HCT116 (cell line): ENCODE data around the gene KCNC1. TPM values are rescaled to one million over a fixed set of nuclear protein-coding genes. Genes with fewer than 3 reads are reported as not detected.

Source experiments
- ATAC-seq: fragments of 200-7000 bp; cut with Tn5 transposase; 2 replicates; pipeline ENCODE4 v1.9.1; 2020; ENCODE audit warnings: mild to moderate bottlenecking, moderate library complexity
- BruUV-seq: library from RNA; stranded (reverse); fragments of 400-500 nt; replicated peaks from 2 replicates; lab custom pipeline; 2021; lab: Mats Ljungman, UMichigan
- CTCF ChIA-PET: fragments of 300-600 bp; sonication (Branson Sonifier 250); formaldehyde crosslinking; loops from one replicate; lab custom pipeline; 2021; ENCODE audit warnings: antibody characterized with exemption; lab: Charles Lee
- POLR2A ChIA-PET: fragments of 300-600, 350-600 bp; sonication (Branson Sonifier 250); formaldehyde crosslinking; loops from one replicate; lab custom pipeline; 2021; ENCODE audit warnings: antibody characterized with exemption; lab: Charles Lee
- RAD21 ChIA-PET, 2 experiments: fragments of 300-600 bp; sonication (Branson Sonifier 250); formaldehyde crosslinking; loops; one replicate each; lab custom pipeline; 2023; ENCODE audit warnings: low total read pairs in 2 of 2; ENCODE audit not compliant: uncharacterized antibody in 2 of 2, unreplicated experiment in 2 of 2, low non-redundant PET in 1 of 2; lab: Charles Lee
- DNase-seq: peaks from one replicate; pipeline ENCODE4 v3.0.0-alpha.2; 2010; ENCODE audit warnings: low read depth, low spot score
- H2AFZ ChIP-seq: fragments of 200-600 bp; shearing (Covaris generic), sonication (generic); 2 replicates; pipeline ENCODE4 v1.6.1; 2017; ENCODE audit warnings: low read depth, mixed run types, mixed read lengths, antibody characterized with exemption, low read length; ENCODE audit not compliant: poor library complexity, severe bottlenecking
- H3K27ac ChIP-seq: 2 replicates; pipeline ENCODE4 v1.5.1; 2012; ENCODE audit warnings: low read depth, low read length
- H3K27me3 ChIP-seq: fragments of 200-600 bp; sonication (generic); 2 replicates; pipeline ENCODE4 v1.6.1; 2016; ENCODE audit warnings: mixed run types, low read length, mixed read lengths; ENCODE audit not compliant: insufficient read depth
- H3K36me3 ChIP-seq, 2 experiments: fragments of 200-500 bp in 1 of 2; fragments of 200-600 bp in 1 of 2; sonication (Bioruptor generic) in 1 of 2; sonication (generic) in 1 of 2; 2 replicates each; pipeline versions ENCODE4 v1.5.1 to v1.6.1; 2014 to 2016; ENCODE audit warnings: low read length in 2 of 2, inconsistent platforms in 1 of 2, mixed read lengths in 1 of 2, mixed run types in 1 of 2; ENCODE audit not compliant: insufficient read depth in 2 of 2, control insufficient read depth in 1 of 2
- H3K4me1 ChIP-seq, 2 experiments: fragments of 200-600 bp in 1 of 2; sonication (generic) in 1 of 2; 2 replicates each; pipeline versions ENCODE4 v1.5.1 to v1.6.1; 2012 to 2017; ENCODE audit warnings: low read length in 2 of 2, inconsistent platforms in 1 of 2, mild to moderate bottlenecking in 1 of 2, mixed read lengths in 1 of 2, mixed run types in 1 of 2, moderate library complexity in 1 of 2; ENCODE audit not compliant: insufficient read depth in 2 of 2, control insufficient read depth in 1 of 2
- H3K4me2 ChIP-seq: fragments of 200-600 bp; sonication (generic); 2 replicates; pipeline ENCODE4 v1.6.1; 2017; ENCODE audit warnings: mixed run types, low read length, mixed read lengths
- H3K4me3 ChIP-seq, 2 experiments: fragments of 200-600 bp in 1 of 2; sonication (generic) in 1 of 2; replicated peaks in 1 of 2; 2 replicates each; pipeline ENCODE4 v1.5.1; 2011 to 2016; ENCODE audit warnings: low read length in 2 of 2, control low read depth in 1 of 2, low read depth in 1 of 2, mild to moderate bottlenecking in 1 of 2, mixed read lengths in 1 of 2, mixed run types in 1 of 2
- H3K79me2 ChIP-seq: fragments of 200-600 bp; sonication (generic); 2 replicates; pipeline ENCODE4 v1.6.1; 2017; ENCODE audit warnings: mild to moderate bottlenecking, mixed run types, low read length, moderate library complexity, mixed read lengths; ENCODE audit not compliant: insufficient read depth
- H3K9ac ChIP-seq: fragments of 200-600 bp; sonication (generic); 2 replicates; pipeline ENCODE4 v1.6.1; 2016; ENCODE audit warnings: low read length, mixed read lengths
- H3K9me2 ChIP-seq: fragments of 200-600 bp; sonication (generic), shearing (Covaris generic); 2 replicates; pipeline ENCODE4 v1.6.1; 2017; ENCODE audit warnings: mixed run types, mild to moderate bottlenecking, moderate library complexity; ENCODE audit not compliant: insufficient read depth
- H3K9me3 ChIP-seq, 2 experiments: fragments of 200-500 bp in 1 of 2; fragments of 200-600 bp in 1 of 2; sonication (Bioruptor generic) in 1 of 2; sonication (generic) in 1 of 2; 2 replicates each; pipeline ENCODE4 v1.6.1; 2014 to 2017; ENCODE audit warnings: low read length in 2 of 2, mixed read lengths in 2 of 2, inconsistent platforms in 1 of 2, low read depth in 1 of 2, mild to moderate bottlenecking in 1 of 2, mixed run types in 1 of 2, moderate library complexity in 1 of 2; ENCODE audit not compliant: control insufficient read depth in 1 of 2, insufficient read depth in 1 of 2
- H4K20me1 ChIP-seq: fragments of 200-600 bp; sonication (generic), shearing (Covaris generic); 2 replicates; pipeline ENCODE4 v1.6.1; 2017; ENCODE audit warnings: mixed run types, mild to moderate bottlenecking, moderate library complexity; ENCODE audit not compliant: insufficient read depth
- ATF3 ChIP-seq: IDR thresholded peaks from 2 replicates; pipeline ENCODE4 v1.6.1; 2012
- CBX3 ChIP-seq: IDR thresholded peaks from 2 replicates; pipeline ENCODE4 v1.6.1; 2012; ENCODE audit warnings: low read depth
- CEBPB ChIP-seq: IDR thresholded peaks from 2 replicates; pipeline ENCODE4 v1.6.1; 2012; ENCODE audit warnings: low read depth
- CTCF ChIP-seq, 3 experiments: fragments of 200-600 bp in 1 of 3; sonication (generic) in 1 of 3; IDR thresholded peaks in 2 of 3; conservative IDR thresholded peaks in 1 of 3; 2 replicates each; pipeline ENCODE4 v1.5.1; 2012 to 2017; ENCODE audit warnings: low read depth in 2 of 3, low read length in 2 of 3, antibody characterized with exemption in 1 of 3, borderline replicate concordance in 1 of 3, control low read depth in 1 of 3, mild to moderate bottlenecking in 1 of 3, mixed read lengths in 1 of 3, mixed run types in 1 of 3, moderate library complexity in 1 of 3; ENCODE audit not compliant: insufficient read depth in 1 of 3
- EGR1 ChIP-seq: IDR thresholded peaks from 2 replicates; pipeline ENCODE4 v1.6.1; 2012; ENCODE audit warnings: low read depth
- ELF1 ChIP-seq: IDR thresholded peaks from 2 replicates; pipeline ENCODE4 v1.6.1; 2012; ENCODE audit warnings: low read depth, borderline replicate concordance
- EZH2 ChIP-seq: fragments of 200-600 bp; sonication (generic); IDR thresholded peaks from 2 replicates; pipeline ENCODE4 v1.6.1; 2017; ENCODE audit warnings: antibody characterized with exemption, mixed run types
- EZH2phosphoT487 ChIP-seq: fragments of 200-600 bp; IDR thresholded peaks from 2 replicates; pipeline ENCODE4 v1.6.1; 2018; ENCODE audit warnings: antibody characterized with exemption, borderline replicate concordance
- FOSL1 ChIP-seq: IDR thresholded peaks from 2 replicates; pipeline ENCODE4 v1.6.1; 2012; ENCODE audit warnings: low read depth
- JUND ChIP-seq: IDR thresholded peaks from 2 replicates; pipeline ENCODE4 v1.6.1; 2012
- MAX ChIP-seq: IDR thresholded peaks from 2 replicates; pipeline ENCODE4 v1.6.1; 2012
- POLR2AphosphoS5 ChIP-seq: IDR thresholded peaks from 2 replicates; pipeline ENCODE4 v1.6.1; 2011; ENCODE audit warnings: mild to moderate bottlenecking, low read depth, low read length, moderate library complexity
- RAD21 ChIP-seq: IDR thresholded peaks from 2 replicates; pipeline ENCODE4 v1.6.1; 2012; ENCODE audit warnings: low read depth, mild to moderate bottlenecking
- SP1 ChIP-seq: IDR thresholded peaks from 2 replicates; pipeline ENCODE4 v1.6.1; 2012; ENCODE audit warnings: low read depth
- SRF ChIP-seq: IDR thresholded peaks from 2 replicates; pipeline ENCODE4 v1.6.1; 2012; ENCODE audit warnings: low read depth
- TCF7L2 ChIP-seq: IDR thresholded peaks from 2 replicates; pipeline ENCODE4 v1.7.0; 2011; ENCODE audit warnings: borderline replicate concordance, inconsistent platforms; ENCODE audit not compliant: insufficient read depth, insufficient read length; ENCODE audit errors: extremely low read depth
- YY1 ChIP-seq: IDR thresholded peaks from 2 replicates; pipeline ENCODE4 v1.6.1; 2011; ENCODE audit warnings: low read length, low read depth, moderate library complexity, mild to moderate bottlenecking; ENCODE audit not compliant: insufficient replicate concordance; ENCODE audit errors: extremely low read depth
- ZBTB33 ChIP-seq: IDR thresholded peaks from 2 replicates; pipeline ENCODE4 v1.6.1; 2011; ENCODE audit warnings: mild to moderate bottlenecking, low read length, moderate library complexity; ENCODE audit not compliant: insufficient replicate concordance; ENCODE audit errors: extremely low read depth
- ZFX ChIP-seq: fragments of 450-650 bp; IDR thresholded peaks from 2 replicates; pipeline ENCODE4 v1.6.1; 2017
- ZNF274 ChIP-seq: fragments of 200-500 bp; sonication (Bioruptor generic); IDR thresholded peaks from 2 replicates; pipeline ENCODE4 v1.6.1; 2014; ENCODE audit warnings: mild to moderate bottlenecking, low read depth, low read length, inconsistent platforms
- intact Hi-C: fragments of 100-400 bp; cut with micrococcal nuclease; formaldehyde crosslinking; loops from 2 replicates; pipeline ENCODE4 v1.10.0; 2022
- total RNA-seq: library from RNA; stranded (reverse); gene quantifications from one replicate; pipeline ENCODE4 v1.2.1, GENCODE V29; 2021; ENCODE audit not compliant: unreplicated experiment

Gene KCNC1
- total RNA-seq, 1 experiment from 2014 or later = 0.12 TPM

- no peak for ATAC-seq
Measured at GRCh38 chr11:17776212-17776875, 41.8 kb downstream of the KCNC1 start.

More at GRCh38 chr11:17776212-17776875, 41.8 kb downstream of the KCNC1 start:
- H4K20me1 ChIP-seq = no peaks in the 10 kb centered on the region
- intact Hi-C loops = no loop called here
- TF ChIP-seq CTCF (IDR thresholded peaks at IDR 0.05 in 2 of 3, conservative IDR thresholded peaks at IDR 0.05 in 1 of 3; ENCODE audit: borderline replicate concordance in 1 of 3, insufficient read depth in 1 of 3, low read depth in 2 of 3, low read length in 2 of 3) (no peak), CBX3 (no peak), EZH2 (no peak), SP1 (no peak), POLR2AphosphoS5 (no peak), ZFX (no peak), ATF3 (no peak), MAX (no peak), CEBPB (no peak), JUND (no peak), RAD21 (no peak), FOSL1 (no peak), SRF (no peak), EZH2phosphoT487 (no peak), ZBTB33 (no peak), TCF7L2 (no peak), YY1 (no peak), ELF1 (no peak), ZNF274 (no peak), EGR1 (no peak)
- no TSS peak for BruUV-seq
- H3K4me2 ChIP-seq = no peak overlapping the region
- ChIA-PET CTCF (no interaction called here), RAD21 (no interaction called here), POLR2A (no interaction called here)
- H3K36me3 ChIP-seq = no peaks in the 10 kb centered on the region
- H3K9me2 ChIP-seq = no peaks in the 10 kb centered on the region
- DNase-seq = no peak
- H3K9ac ChIP-seq = no peak overlapping the region
- H2AFZ ChIP-seq = no peak overlapping the region
- no peak overlapping the region for H3K27ac ChIP-seq
- H3K27me3 ChIP-seq = no peaks in the 10 kb centered on the region
- no peaks in the 10 kb centered on the region for H3K79me2 ChIP-seq
- no peak overlapping the region for H3K4me3 ChIP-seq
- H3K4me1 ChIP-seq = no peaks in the 10 kb centered on the region
- no peaks in the 10 kb centered on the region for H3K9me3 ChIP-seq
